HFFc6 (cell line): ENCODE measurements around the gene DOCK4. TPM values are rescaled to one million over a fixed set of nuclear protein-coding genes. Genes with fewer than 3 reads are reported as not detected.

Experiments
- DNase-seq: peaks from one replicate; pipeline ENCODE4 v3.0.0-alpha.2; 2018
- H3K27ac Mint-ChIP-seq: 2 replicates; pipeline ENCODE4 v1.8.0; 2020; ENCODE audit warnings: mild to moderate bottlenecking, mixed read lengths
- H3K27me3 Mint-ChIP-seq: 2 replicates; pipeline ENCODE4 v1.8.0; 2021; ENCODE audit warnings: mild to moderate bottlenecking, moderate library complexity, mixed read lengths; ENCODE audit not compliant: insufficient read depth
- H3K36me3 Mint-ChIP-seq: 2 replicates; pipeline ENCODE4 v1.8.0; 2021; ENCODE audit warnings: low read depth, mixed read lengths
- H3K4me1 Mint-ChIP-seq: 2 replicates; pipeline ENCODE4 v1.8.0; 2020; ENCODE audit warnings: low read depth, mixed read lengths
- H3K4me3 Mint-ChIP-seq: 2 replicates; pipeline ENCODE4 v1.8.0; 2020; ENCODE audit warnings: mild to moderate bottlenecking, moderate library complexity, mixed read lengths
- H3K9me3 Mint-ChIP-seq: 2 replicates; pipeline ENCODE4 v1.8.0; 2020; ENCODE audit warnings: mild to moderate bottlenecking, mixed read lengths
- CTCF ChIP-seq: fragments of 200-600 bp; sonication (generic); IDR thresholded peaks from 2 replicates; pipeline ENCODE4 v1.5.0; 2021; ENCODE audit warnings: antibody characterized with exemption, mild to moderate bottlenecking
- total RNA-seq, 6 experiments: library from RNA; stranded (reverse); fragmentation: NEBNext Ultra II Directional; extraction: Animal tissue kit (Norgen Biotek cat#: 25700); gene quantifications; 2 replicates in 1 of 6; 3 replicates in 5 of 6; pipeline ENCODE4 v1.2.3, GENCODE V29; 2021

The DOCK4 gene
- total RNA-seq, 6 experiments from 2014 or later = 2.2 to 3.9 (median 3.3) TPM

GRCh38 chr7:111697771-111698170 lies 508.4 kb downstream of the DOCK4 start:
- no peaks in the 10 kb centered on the region for H3K36me3 Mint-ChIP-seq
- no peak overlapping the region for H3K4me3 Mint-ChIP-seq
- no peak for TF ChIP-seq CTCF
- H3K27me3 Mint-ChIP-seq = peaks cover 13% of the 10 kb centered on the region
- peak overlapping the region; percentile 40; the same call in 1 of the 2 replicates for H3K27ac Mint-ChIP-seq
- DNase-seq = peak; percentile 65
- H3K4me1 Mint-ChIP-seq = peaks cover 20% of the 10 kb centered on the region
- H3K9me3 Mint-ChIP-seq = no peaks in the 10 kb centered on the region

- Mint-ChIP-seq H3K36me3 (no peaks in the 10 kb centered on the region), H3K4me1 (peaks cover 27% of the 10 kb centered on the region), H3K27ac (no peak overlapping the region), H3K27me3 (peaks cover 4% of the 10 kb centered on the region), H3K4me3 (no peak overlapping the region), H3K9me3 (no peaks in the 10 kb centered on the region)
- TF ChIP-seq CTCF = no peak
- DNase-seq = no peak
Observed at GRCh38 chr7:111694376-111694775, 511.8 kb downstream of the DOCK4 start.

- H3K9me3 Mint-ChIP-seq = no peaks in the 10 kb centered on the region
- 0 out of 2 replicates have a peak overlapping the region, but pooled peaks have one; percentile 35 for H3K4me3 Mint-ChIP-seq
- H3K27ac Mint-ChIP-seq = no peak overlapping the region
- DNase-seq = no peak
- H3K36me3 Mint-ChIP-seq = no peaks in the 10 kb centered on the region
- peaks cover 6% of the 10 kb centered on the region for H3K27me3 Mint-ChIP-seq
- TF ChIP-seq CTCF = no peak
- peaks cover 24% of the 10 kb centered on the region for H3K4me1 Mint-ChIP-seq
Observed at GRCh38 chr7:111690364-111691111, 515.7 kb downstream of the DOCK4 start.

- H3K27me3 Mint-ChIP-seq = peaks cover 9% of the 10 kb centered on the region
Observed at GRCh38 chr7:111685349-111685748, 520.9 kb downstream of the DOCK4 start.

GRCh38 chr7:111682588-111683340 lies 523.4 kb downstream of the DOCK4 start:
- Mint-ChIP-seq H3K27ac (no peak overlapping the region; the same call in 1 of the 2 replicates), H3K27me3 (peaks cover 5% of the 10 kb centered on the region; the same call in 1 of the 2 replicates), H3K4me1 (peaks cover 47% of the 10 kb centered on the region), H3K9me3 (no peaks in the 10 kb centered on the region), H3K36me3 (no peaks in the 10 kb centered on the region), H3K4me3 (no peak overlapping the region)
- no peak for TF ChIP-seq CTCF
- peak; percentile 35 for DNase-seq

More at GRCh38 chr7:111685349-111685748, 520.9 kb downstream of the DOCK4 start:
- H3K4me3 Mint-ChIP-seq = no peak overlapping the region
- peaks cover 23% of the 10 kb centered on the region for H3K4me1 Mint-ChIP-seq
- no peak for DNase-seq
- no peaks in the 10 kb centered on the region for H3K36me3 Mint-ChIP-seq
- no peak overlapping the region for H3K27ac Mint-ChIP-seq
- TF ChIP-seq CTCF = no peak
- H3K9me3 Mint-ChIP-seq = no peaks in the 10 kb centered on the region
